OCI-LY3 (cell line): ENCODE measurements around the gene NYAP2.

Experiments used
- H2AFZ ChIP-seq: fragments of 200-600, 300-600 bp; shearing (Covaris generic); 2 replicates; pipeline ENCODE4 v1.6.0; 2014; ENCODE audit warnings: antibody characterized with exemption, low read depth, low read length
- H3K27ac ChIP-seq: fragments of 200-600, 300-600 bp; sonication (generic); 2 replicates; pipeline ENCODE4 v1.5.1; 2014; ENCODE audit warnings: mild to moderate bottlenecking, low read length, moderate library complexity, mixed read lengths
- H3K27me3 ChIP-seq: fragments of 200-600, 300-600 bp; sonication (generic); 2 replicates; pipeline ENCODE4 v1.6.1; 2014; ENCODE audit warnings: low read depth, low read length, mixed read lengths
- H3K36me3 ChIP-seq: fragments of 200-600, 300-600 bp; sonication (generic); replicated peaks from 2 replicates; pipeline ENCODE3; 2014; ENCODE audit warnings: low read depth, low read length, mixed read lengths
- H3K4me1 ChIP-seq: fragments of 300-600, 200-600 bp; sonication (generic); 2 replicates; pipeline ENCODE4 v1.6.1; 2014; ENCODE audit warnings: low read length, mixed read lengths
- H3K4me2 ChIP-seq: fragments of 200-600, 300-600 bp; sonication (generic); 2 replicates; pipeline ENCODE4 v1.6.1; 2014; ENCODE audit warnings: low read length, mixed read lengths
- H3K4me3 ChIP-seq: fragments of 300-600, 200-600 bp; sonication (generic); 2 replicates; pipeline ENCODE4 v1.5.1; 2014; ENCODE audit warnings: antibody characterized with exemption, mild to moderate bottlenecking, low read length, moderate library complexity
- H3K79me2 ChIP-seq: fragments of 300-600, 200-600 bp; shearing (Covaris generic); 2 replicates; pipeline ENCODE4 v1.6.1; 2014; ENCODE audit warnings: mild to moderate bottlenecking, low read length, mixed read lengths
- H3K9ac ChIP-seq: fragments of 300-600, 200-600 bp; shearing (Covaris generic); 2 replicates; pipeline ENCODE4 v1.6.0; 2014; ENCODE audit warnings: mild to moderate bottlenecking, low read length, moderate library complexity
- H3K9me3 ChIP-seq: fragments of 200-600, 300-600 bp; shearing (Covaris generic); 2 replicates; pipeline ENCODE4 v1.6.1; 2014; ENCODE audit warnings: low read length, mixed read lengths; ENCODE audit not compliant: insufficient read depth
- H4K20me1 ChIP-seq: fragments of 200-600, 300-600 bp; sonication (generic); 2 replicates; pipeline ENCODE4 v1.6.1; 2016; ENCODE audit warnings: low read length, mixed read lengths; ENCODE audit not compliant: insufficient read depth
- CTCF ChIP-seq: fragments of 200-600, 300-600 bp; sonication (generic); IDR thresholded peaks from 2 replicates; pipeline ENCODE4 v1.5.1; 2014; ENCODE audit warnings: antibody characterized with exemption, low read length, low read depth
- EZH2phosphoT487 ChIP-seq: fragments of 200-600 bp; shearing (Covaris generic); IDR thresholded peaks from 2 replicates; pipeline ENCODE4 v1.6.1; 2018; ENCODE audit warnings: antibody characterized with exemption, mixed run types, low read depth

Gene NYAP2

DNA sequence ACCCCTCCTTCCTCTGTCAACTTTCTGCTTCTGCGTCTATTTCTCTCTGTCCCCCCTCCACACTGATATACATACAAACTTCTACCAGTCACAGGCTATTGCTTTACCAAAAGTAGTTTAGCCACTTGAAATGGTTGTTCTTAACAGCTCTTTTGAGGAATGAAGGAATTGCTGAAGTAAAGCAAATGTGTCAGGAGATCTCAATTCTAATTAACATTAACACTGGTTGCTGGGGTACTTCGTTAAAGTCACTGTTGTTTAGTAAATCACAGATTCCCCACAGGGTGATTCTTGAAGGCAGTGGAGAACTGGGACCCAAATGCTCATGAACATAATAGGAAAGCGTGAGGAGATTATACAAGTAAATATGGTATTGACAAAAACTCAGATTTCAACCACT lies 232.8 kb downstream of the NYAP2 start:
- no peak for TF ChIP-seq CTCF
- TF ChIP-seq EZH2phosphoT487 = no peak
- no peaks in the 10 kb centered on the region for H4K20me1 ChIP-seq
- no peaks in the 10 kb centered on the region for H3K79me2 ChIP-seq
- no peak overlapping the region for H3K4me3 ChIP-seq
- no peak overlapping the region for H2AFZ ChIP-seq
- no peak overlapping the region for H3K9ac ChIP-seq
- no peak overlapping the region for H3K27ac ChIP-seq
- H3K27me3 ChIP-seq = no peaks in the 10 kb centered on the region
- no peak overlapping the region for H3K4me2 ChIP-seq
- H3K4me1 ChIP-seq = no peaks in the 10 kb centered on the region
- no peaks in the 10 kb centered on the region for H3K9me3 ChIP-seq
- no peaks in the 10 kb centered on the region for H3K36me3 ChIP-seq

- Histone ChIP-seq H3K9me3 (no peaks in the 10 kb centered on the region), H3K27ac (no peak overlapping the region), H3K4me1 (no peaks in the 10 kb centered on the region), H3K36me3 (no peaks in the 10 kb centered on the region), H4K20me1 (no peaks in the 10 kb centered on the region), H3K9ac (no peak overlapping the region), H3K4me2 (no peak overlapping the region), H3K27me3 (no peaks in the 10 kb centered on the region), H2AFZ (no peak overlapping the region), H3K79me2 (no peaks in the 10 kb centered on the region), H3K4me3 (no peak overlapping the region)
- no peak for TF ChIP-seq CTCF
Observed at GRCh38 chr2:225636558-225636957, 237.0 kb downstream of the NYAP2 start.

DNA sequence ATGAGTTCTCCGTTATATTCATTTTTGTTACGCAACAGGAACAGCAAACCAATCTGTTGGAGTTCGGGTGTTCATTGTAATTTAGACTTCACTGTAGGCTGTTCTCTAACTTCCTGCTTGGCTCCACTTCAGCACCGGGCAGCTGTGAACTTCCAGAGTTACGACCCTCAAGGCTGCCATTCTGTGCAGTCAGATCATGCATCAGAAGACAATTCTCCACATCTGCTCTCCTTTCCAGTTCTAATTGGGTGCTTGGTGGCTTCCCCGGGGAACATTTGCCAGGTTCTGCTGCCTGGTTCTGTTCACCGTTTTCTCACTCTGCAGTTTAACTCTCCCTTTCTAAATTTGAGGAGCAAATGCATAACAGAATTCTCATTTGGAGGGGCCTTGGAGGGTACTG lies 237.7 kb downstream of the NYAP2 start:
- H3K9me3 ChIP-seq = no peaks in the 10 kb centered on the region
- no peak overlapping the region for H3K9ac ChIP-seq
- H4K20me1 ChIP-seq = no peaks in the 10 kb centered on the region
- no peaks in the 10 kb centered on the region for H3K36me3 ChIP-seq
- H2AFZ ChIP-seq = no peak overlapping the region
- TF ChIP-seq CTCF (no peak), EZH2phosphoT487 (no peak)
- H3K27ac ChIP-seq = no peak overlapping the region
- no peak overlapping the region for H3K4me3 ChIP-seq
- no peak overlapping the region for H3K4me2 ChIP-seq
- H3K27me3 ChIP-seq = no peaks in the 10 kb centered on the region
- no peaks in the 10 kb centered on the region for H3K4me1 ChIP-seq
- H3K79me2 ChIP-seq = no peaks in the 10 kb centered on the region

GRCh38 chr2:225640550-225640949 lies 241.0 kb downstream of the NYAP2 start:
- H3K4me1 ChIP-seq = no peaks in the 10 kb centered on the region
- no peaks in the 10 kb centered on the region for H4K20me1 ChIP-seq
- H3K27ac ChIP-seq = no peak overlapping the region
- no peaks in the 10 kb centered on the region for H3K27me3 ChIP-seq
- no peaks in the 10 kb centered on the region for H3K79me2 ChIP-seq
- H2AFZ ChIP-seq = no peak overlapping the region
- H3K4me3 ChIP-seq = no peak overlapping the region
- H3K36me3 ChIP-seq = no peaks in the 10 kb centered on the region
- H3K4me2 ChIP-seq = no peak overlapping the region
- no peaks in the 10 kb centered on the region for H3K9me3 ChIP-seq
- H3K9ac ChIP-seq = no peak overlapping the region
- TF ChIP-seq CTCF = no peak
- no peak for TF ChIP-seq EZH2phosphoT487
